HG03159 (cell line): ENCODE measurements around the gene IL17A.
A peak's percentile ranks its signal among the peaks of the same experiment; 100 is the strongest.

Experiments used
- ATAC-seq: cut with Tn5 transposase; IDR thresholded peaks from one replicate; pipeline ENCODE4 v1.9.1; 2021; ENCODE audit warnings: mild to moderate bottlenecking, moderate library complexity; ENCODE audit not compliant: unreplicated experiment

Gene IL17A

DNA sequence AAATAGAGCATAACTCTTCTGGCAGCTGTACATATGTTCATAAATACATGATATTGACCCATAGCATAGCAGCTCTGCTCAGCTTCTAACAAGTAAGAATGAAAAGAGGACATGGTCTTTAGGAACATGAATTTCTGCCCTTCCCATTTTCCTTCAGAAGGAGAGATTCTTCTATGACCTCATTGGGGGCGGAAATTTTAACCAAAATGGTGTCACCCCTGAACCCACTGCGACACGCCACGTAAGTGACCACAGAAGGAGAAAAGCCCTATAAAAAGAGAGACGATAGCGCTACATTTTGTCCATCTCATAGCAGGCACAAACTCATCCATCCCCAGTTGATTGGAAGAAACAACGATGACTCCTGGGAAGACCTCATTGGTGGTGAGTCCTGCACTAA is at the start of gene IL17A:
TSS of gene IL17A (plus strand) at position 301 of the 400 bp plus-strand sequence. CDS start at position 358, 57 bp downstream.
- ATAC-seq: no peak

- ATAC-seq: no peak
Observed at GRCh38 chr6:52136934-52137467, 49.2 kb upstream of the IL17A start.

GRCh38 chr6:52138284-52138683 is 47.9 kb upstream of the IL17A start:
- no peak for ATAC-seq

- no peak for ATAC-seq
Observed at GRCh38 chr6:52139985-52140680, 46.0 kb upstream of the IL17A start.

- ATAC-seq: no peak
Observed at GRCh38 chr6:52141596-52141995, 44.6 kb upstream of the IL17A start.

DNA sequence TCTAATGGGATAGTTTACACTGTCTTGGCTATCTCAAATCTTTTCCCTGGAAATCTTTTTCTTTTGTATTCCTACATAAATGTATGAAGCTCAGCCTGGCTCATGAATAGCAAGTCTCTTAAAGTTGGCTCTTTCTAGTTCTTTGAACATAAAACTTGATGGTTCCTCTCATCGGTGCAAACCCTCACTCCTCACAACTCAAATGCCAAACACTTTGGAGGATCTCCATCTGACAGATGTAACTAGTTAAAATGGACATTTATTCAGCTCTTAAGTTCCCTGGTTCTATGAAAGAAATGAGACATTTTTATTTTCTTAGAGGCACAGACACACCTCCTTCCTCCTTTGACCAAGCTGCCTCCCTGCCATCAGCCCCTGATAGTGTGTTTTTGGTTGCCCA is 43.6 kb upstream of the IL17A start:
- ATAC-seq: no peak

- no peak for ATAC-seq
Observed at GRCh38 chr6:52143551-52143950, 42.6 kb upstream of the IL17A start.

- no peak for ATAC-seq
Observed at GRCh38 chr6:52144196-52145076, 41.7 kb upstream of the IL17A start.

DNA sequence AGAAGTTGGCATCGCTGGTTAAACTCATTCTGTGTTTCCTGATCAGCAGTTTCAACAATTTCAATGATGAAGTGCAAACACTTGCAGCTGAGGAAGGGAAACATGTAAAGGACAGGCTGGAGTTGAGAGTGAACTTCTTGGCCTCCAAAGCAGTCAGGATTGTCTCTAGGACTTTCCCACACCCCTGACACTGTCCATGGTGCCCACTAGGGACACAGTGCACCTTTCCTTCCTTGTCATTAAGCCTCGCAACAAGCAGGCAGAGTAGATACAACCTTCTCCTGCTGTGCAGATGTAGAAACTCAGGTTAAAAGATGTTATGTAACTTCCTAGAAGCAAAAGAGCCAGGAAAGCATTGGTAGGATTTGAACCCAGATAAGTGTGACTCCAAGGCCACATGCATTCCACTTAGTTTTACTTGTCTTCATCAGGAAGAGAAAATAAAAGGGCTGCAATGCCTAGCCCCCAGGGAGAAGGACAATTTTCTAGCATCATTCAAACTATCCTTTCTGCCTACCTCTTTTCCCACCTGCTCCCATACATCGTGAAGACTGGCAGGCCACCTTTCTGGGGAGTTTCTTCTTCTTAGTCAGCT is 39.2 kb upstream of the IL17A start:
- no peak for ATAC-seq

DNA sequence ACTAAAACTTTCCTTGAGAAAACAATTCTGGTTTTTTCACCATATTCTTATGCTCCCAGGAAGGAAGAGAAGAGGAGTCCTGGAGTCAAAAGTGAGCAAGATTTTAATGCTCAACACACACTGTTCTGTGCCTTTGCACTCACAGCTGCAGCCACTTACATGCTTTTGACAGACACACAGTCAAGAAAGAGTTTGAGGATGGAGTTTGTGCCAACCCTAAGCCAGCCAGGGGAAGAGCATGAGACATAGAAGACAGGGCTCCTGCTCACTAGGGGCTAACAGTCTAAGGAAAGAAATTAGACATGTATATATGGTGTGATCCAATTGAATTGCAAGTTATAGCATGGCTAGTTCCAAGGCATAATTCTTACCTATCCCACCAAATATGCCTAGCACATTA is 37.1 kb upstream of the IL17A start:
- no peak for ATAC-seq

DNA sequence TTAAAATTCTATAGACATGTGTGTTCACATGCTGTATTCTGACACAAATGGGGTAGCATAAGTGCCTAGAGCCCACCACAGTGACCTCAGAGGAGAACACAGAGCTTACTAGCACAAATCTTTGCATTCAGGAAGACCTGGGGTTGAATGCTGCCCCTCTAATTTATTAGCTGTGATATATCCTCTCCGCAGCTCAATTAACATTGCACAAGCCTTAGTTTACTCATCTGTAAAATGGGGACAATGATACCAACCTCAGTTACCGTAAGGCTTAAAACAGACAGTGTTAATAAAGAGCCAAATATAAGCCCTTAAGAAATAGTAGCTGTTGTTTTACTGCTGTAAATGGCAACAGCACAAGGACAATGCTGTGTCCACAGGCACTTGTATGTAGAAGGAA is 36.2 kb upstream of the IL17A start:
- no peak for ATAC-seq

- ATAC-seq: no peak
Observed at GRCh38 chr6:52152070-52152423, 34.1 kb upstream of the IL17A start.

DNA sequence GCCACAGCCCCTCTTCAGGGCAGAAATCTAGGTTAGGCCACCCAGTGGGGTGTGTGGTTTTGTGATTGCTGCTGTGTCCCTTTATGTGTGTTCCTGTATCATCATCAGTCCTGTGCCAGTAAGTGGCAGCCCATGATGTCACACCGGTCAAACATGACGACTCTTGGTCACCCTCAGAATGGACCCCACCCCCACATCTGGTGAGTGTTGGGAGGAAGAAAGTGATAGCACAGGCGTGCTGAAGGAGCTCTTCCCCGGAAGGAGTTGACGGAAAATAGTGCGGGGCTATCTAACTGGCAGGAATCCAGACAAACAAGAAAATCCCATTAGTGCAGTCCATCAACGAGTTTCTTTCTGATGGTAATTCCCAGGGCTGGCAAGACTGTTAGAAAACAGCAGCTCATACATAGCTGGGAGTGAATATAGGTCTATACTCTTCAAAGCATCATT is 33.4 kb upstream of the IL17A start:
- ATAC-seq: no peak

GRCh38 chr6:52154381-52154780 is 31.8 kb upstream of the IL17A start:
- no peak for ATAC-seq

GRCh38 chr6:52155791-52156576 is 30.2 kb upstream of the IL17A start:
- ATAC-seq: peak; percentile 80

DNA sequence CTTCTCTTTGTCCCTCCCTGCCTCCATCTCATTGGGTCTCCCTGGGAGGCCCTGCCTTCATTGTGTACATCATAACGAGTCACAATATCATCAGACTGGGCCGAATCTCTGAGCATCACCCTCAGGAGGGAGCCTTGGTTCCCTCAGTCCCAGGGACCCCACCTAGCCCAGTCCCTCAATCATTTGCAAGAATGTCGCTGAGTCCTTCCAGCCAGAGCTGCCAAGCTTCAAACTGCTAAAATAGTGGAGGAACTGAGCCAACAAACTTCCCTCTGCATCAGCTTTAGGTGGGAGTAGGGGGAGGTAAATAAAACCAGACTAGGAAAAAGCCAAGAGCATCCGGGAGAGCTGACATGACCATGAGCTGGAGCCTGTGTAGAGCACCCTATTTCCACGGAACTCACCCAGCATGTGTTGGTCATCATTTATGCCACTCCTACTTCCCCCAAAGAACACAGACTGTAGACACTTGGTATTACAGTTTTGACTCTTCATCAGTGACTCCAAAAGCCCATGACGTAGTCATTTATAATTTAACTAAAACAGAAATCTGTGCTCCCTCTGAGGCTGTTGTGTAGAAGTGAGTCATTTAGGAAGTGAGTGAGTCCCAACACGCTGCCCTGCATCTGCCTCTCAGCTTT is 28.8 kb upstream of the IL17A start:
- ATAC-seq: peak; percentile 69

- ATAC-seq: no peak
Observed at GRCh38 chr6:52160472-52161104, 25.6 kb upstream of the IL17A start.

GRCh38 chr6:52161689-52162438 is 24.3 kb upstream of the IL17A start:
- no peak for ATAC-seq
